Measurements from ENCODE around the gene NPTX1.

The NPTX1 gene

DNA sequence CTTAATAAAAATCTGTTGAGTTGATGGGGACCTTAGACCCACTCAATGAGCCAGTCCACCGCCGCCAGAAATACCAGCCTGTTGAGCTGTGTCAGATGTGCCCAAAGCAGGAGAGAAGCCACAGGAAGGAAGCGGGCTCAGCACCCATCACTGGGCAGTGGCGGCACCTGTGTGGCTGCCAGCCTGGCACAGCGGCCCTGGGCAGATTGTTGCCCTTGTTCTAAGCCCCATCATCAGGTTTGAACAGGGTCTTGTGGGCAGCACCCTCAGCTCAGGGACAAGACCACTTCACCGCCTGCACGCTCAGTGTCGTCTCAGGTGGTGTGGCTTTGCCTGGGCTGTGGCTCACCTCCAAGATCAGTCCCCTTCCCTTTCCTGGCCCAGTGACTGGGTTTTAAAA is 52.1 kb downstream of the NPTX1 start:
- DNase-seq = no peak

- no peak for DNase-seq
Observed at GRCh38 chr17:80423536-80424225, 52.7 kb downstream of the NPTX1 start.

- DNase-seq = no peak
Observed at GRCh38 chr17:80422981-80423380, 53.4 kb downstream of the NPTX1 start.

- no peak for DNase-seq
Observed at GRCh38 chr17:80422276-80422675, 54.1 kb downstream of the NPTX1 start.

- no peak for DNase-seq
Observed at GRCh38 chr17:80421381-80422090, 54.9 kb downstream of the NPTX1 start.

DNA sequence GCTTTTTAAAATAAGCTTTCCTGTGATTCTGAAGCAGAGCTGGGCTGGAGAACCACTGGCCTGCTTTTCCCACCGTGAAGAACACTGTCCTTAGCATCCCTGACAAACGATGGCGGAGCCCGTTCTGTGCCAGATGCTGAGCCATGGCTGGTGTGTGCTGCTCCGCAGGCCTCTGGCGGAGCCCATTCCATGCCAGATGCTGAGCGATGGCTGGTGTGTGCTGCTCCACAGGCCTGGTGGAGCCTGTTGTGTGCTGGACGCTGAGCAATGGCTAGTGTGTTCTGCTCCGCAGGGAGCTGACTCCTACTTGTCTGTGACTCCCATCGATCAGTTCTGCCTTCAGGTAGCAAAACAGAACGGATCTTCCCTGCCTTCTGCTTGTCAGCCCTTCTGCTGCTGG is 57.2 kb downstream of the NPTX1 start:
- DNase-seq = no peak

- DNase-seq = no peak
Observed at GRCh38 chr17:80418589-80418988, 57.8 kb downstream of the NPTX1 start.

Measured in activated CD4-positive, CD25-positive, alpha-beta regulatory T cell treated with anti-CD3 and anti-CD28 coated beads, Interleukin-2, amount 50 U/mL, for 72 hours (primary cell).